WTC11 (cell line): Measurements from ENCODE around the gene MGAT4A. TPM values are rescaled to one million over a fixed set of nuclear protein-coding genes. Genes with fewer than 3 reads are reported as not detected.

ENCODE experiments used
- ATAC-seq: fragments of 200-7000 bp; cut with Tn5 transposase; 2 replicates; pipeline ENCODE4 v1.10.0; 2021; ENCODE audit warnings: mild to moderate bottlenecking, moderate library complexity
- CTCF ChIA-PET: fragments of 300-600 bp; sonication (Branson Sonifier 250); formaldehyde crosslinking; loops from one replicate; lab custom pipeline; 2021; ENCODE audit warnings: antibody characterized with exemption; lab: Charles Lee
- POLR2A ChIA-PET: fragments of 350-600 bp; sonication (Branson Sonifier 250); formaldehyde crosslinking; loops from one replicate; lab custom pipeline; 2021; ENCODE audit warnings: antibody characterized with exemption; lab: Charles Lee
- DNase-seq: peaks from one replicate; pipeline ENCODE4 v3.0.0; 2021; ENCODE audit warnings: low spot score
- H3K27ac Mint-ChIP-seq: 2 replicates; pipeline ENCODE4 v1.8.0; 2021; ENCODE audit warnings: mixed read lengths
- H3K27me3 Mint-ChIP-seq: 2 replicates; pipeline ENCODE4 v1.8.0; 2021; ENCODE audit warnings: low read depth, mild to moderate bottlenecking, moderate library complexity, mixed read lengths
- H3K36me3 Mint-ChIP-seq: 2 replicates; pipeline ENCODE4 v1.8.0; 2021; ENCODE audit warnings: mixed read lengths
- H3K4me1 Mint-ChIP-seq: 2 replicates; pipeline ENCODE4 v1.8.0; 2022; ENCODE audit warnings: mixed read lengths
- H3K4me3 Mint-ChIP-seq: 2 replicates; pipeline ENCODE4 v1.8.0; 2021; ENCODE audit warnings: mild to moderate bottlenecking, moderate library complexity, mixed read lengths
- H3K9me3 Mint-ChIP-seq: 2 replicates; pipeline ENCODE4 v1.8.0; 2021; ENCODE audit warnings: mixed read lengths
- CBFB ChIP-seq: sonication (generic); formaldehyde crosslinking; IDR thresholded peaks from 2 replicates; pipeline ENCODE4 v1.8.1; 2022; ENCODE audit warnings: mild to moderate bottlenecking, low read depth, missing genetic modification reagents
- ESRRA ChIP-seq: sonication (generic); formaldehyde crosslinking; IDR thresholded peaks from 2 replicates; pipeline ENCODE4 v1.8.1; 2022; ENCODE audit warnings: mild to moderate bottlenecking, missing genetic modification reagents, borderline replicate concordance
- FOXK1 ChIP-seq: sonication (generic); formaldehyde crosslinking; IDR thresholded peaks from 2 replicates; pipeline ENCODE4 v1.8.0; 2022; ENCODE audit warnings: mild to moderate bottlenecking, moderate library complexity, missing genetic modification reagents
- JAZF1 ChIP-seq: fragments of 250-450 bp; sonication (Bioruptor Pico); IDR thresholded peaks from 2 replicates; pipeline ENCODE4 v1.9.0; 2021; ENCODE audit warnings: moderate library complexity, mild to moderate bottlenecking, inconsistent platforms
- NFATC4 ChIP-seq: fragments of 250-450 bp; sonication (Bioruptor Pico); IDR thresholded peaks from 2 replicates; pipeline ENCODE4 v1.9.0; 2021; ENCODE audit warnings: mild to moderate bottlenecking
- NR3C1 ChIP-seq: sonication (generic); formaldehyde crosslinking; conservative IDR thresholded peaks from 2 replicates; pipeline ENCODE4 v1.8.1; 2023; ENCODE audit warnings: low read depth, mild to moderate bottlenecking, missing genetic modification reagents
- ZNF263 ChIP-seq: sonication (generic); formaldehyde crosslinking; IDR thresholded peaks from 2 replicates; pipeline ENCODE4 v1.8.1; 2022; ENCODE audit warnings: low read depth, mild to moderate bottlenecking, moderate library complexity, missing genetic modification reagents
- total RNA-seq: library from RNA; stranded (reverse); gene quantifications from 3 replicates; pipeline ENCODE4 v1.2.3, GENCODE V29; 2021
- TF ChIP-seq, protein P1 (sequence below): fragments of 250-450 bp; sonication (Bioruptor Pico); IDR thresholded peaks from 2 replicates; pipeline ENCODE4 v1.9.0; 2021; ENCODE audit warnings: mild to moderate bottlenecking
- TF ChIP-seq, protein P2 (sequence below): sonication (generic); formaldehyde crosslinking; IDR thresholded peaks from 2 replicates; pipeline ENCODE4 v1.8.0; 2022; ENCODE audit warnings: mild to moderate bottlenecking, missing genetic modification reagents
- TF ChIP-seq, protein P3 (sequence below): sonication (generic); formaldehyde crosslinking; IDR thresholded peaks from 2 replicates; pipeline ENCODE4 v1.8.1; 2022; ENCODE audit warnings: low read depth, missing genetic modification reagents, borderline replicate concordance
- TF ChIP-seq, protein P4 (sequence below): fragments of 250-450 bp; sonication (Bioruptor Pico); IDR thresholded peaks from 2 replicates; pipeline ENCODE4 v2.1.2; 2022; ENCODE audit warnings: mild to moderate bottlenecking, moderate library complexity
- TF ChIP-seq, protein P5 (sequence below): fragments of 250-450 bp; sonication (Bioruptor Pico); IDR thresholded peaks from 2 replicates; pipeline ENCODE4 v1.9.0; 2021; ENCODE audit warnings: mild to moderate bottlenecking
- TF ChIP-seq, protein P6 (sequence below): sonication (generic); formaldehyde crosslinking; IDR thresholded peaks from 2 replicates; pipeline ENCODE4 v1.8.0; 2022; ENCODE audit warnings: missing genetic modification reagents
- TF ChIP-seq, protein P7 (sequence below): sonication (generic); formaldehyde crosslinking; IDR thresholded peaks from 2 replicates; pipeline ENCODE4 v1.8.1; 2023; ENCODE audit warnings: mild to moderate bottlenecking, missing genetic modification reagents
- TF ChIP-seq, protein P8 (sequence below): sonication (generic); formaldehyde crosslinking; IDR thresholded peaks from 2 replicates; pipeline ENCODE4 v1.8.0; 2022; ENCODE audit warnings: mild to moderate bottlenecking, missing genetic modification reagents

The MGAT4A gene
- total RNA-seq, 1 experiment from 2014 or later = 6.7 TPM

DNA sequence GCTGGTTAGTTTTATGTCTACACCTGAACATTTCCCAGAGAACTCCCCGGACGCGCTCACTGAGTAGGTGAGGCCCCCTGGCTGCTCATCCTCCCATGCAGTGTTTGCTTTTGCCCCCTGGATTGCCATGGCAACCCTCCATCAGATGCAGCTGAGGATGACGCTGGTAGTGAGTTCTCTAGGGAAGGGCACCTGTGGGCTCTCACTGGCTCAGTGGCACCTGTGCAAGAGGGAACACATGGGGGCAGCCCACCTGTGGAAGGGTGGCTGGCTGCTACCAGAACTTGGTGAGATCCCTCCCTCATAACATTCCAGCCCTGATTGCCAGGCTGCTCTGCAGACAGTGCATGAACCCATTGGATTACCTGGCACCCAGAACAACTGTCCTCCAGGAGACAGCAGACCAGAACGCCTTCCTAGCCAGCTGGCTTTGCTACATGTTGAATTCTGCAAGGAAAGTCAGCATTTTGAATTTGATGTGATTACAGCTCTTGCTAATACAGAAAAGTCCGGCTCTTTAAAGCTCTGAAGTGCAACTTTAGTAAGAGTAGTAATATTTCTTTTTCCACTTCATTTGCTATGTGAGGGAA lies 144.3 kb downstream of the MGAT4A start (continued):
- TF ChIP-seq, protein P1, sequence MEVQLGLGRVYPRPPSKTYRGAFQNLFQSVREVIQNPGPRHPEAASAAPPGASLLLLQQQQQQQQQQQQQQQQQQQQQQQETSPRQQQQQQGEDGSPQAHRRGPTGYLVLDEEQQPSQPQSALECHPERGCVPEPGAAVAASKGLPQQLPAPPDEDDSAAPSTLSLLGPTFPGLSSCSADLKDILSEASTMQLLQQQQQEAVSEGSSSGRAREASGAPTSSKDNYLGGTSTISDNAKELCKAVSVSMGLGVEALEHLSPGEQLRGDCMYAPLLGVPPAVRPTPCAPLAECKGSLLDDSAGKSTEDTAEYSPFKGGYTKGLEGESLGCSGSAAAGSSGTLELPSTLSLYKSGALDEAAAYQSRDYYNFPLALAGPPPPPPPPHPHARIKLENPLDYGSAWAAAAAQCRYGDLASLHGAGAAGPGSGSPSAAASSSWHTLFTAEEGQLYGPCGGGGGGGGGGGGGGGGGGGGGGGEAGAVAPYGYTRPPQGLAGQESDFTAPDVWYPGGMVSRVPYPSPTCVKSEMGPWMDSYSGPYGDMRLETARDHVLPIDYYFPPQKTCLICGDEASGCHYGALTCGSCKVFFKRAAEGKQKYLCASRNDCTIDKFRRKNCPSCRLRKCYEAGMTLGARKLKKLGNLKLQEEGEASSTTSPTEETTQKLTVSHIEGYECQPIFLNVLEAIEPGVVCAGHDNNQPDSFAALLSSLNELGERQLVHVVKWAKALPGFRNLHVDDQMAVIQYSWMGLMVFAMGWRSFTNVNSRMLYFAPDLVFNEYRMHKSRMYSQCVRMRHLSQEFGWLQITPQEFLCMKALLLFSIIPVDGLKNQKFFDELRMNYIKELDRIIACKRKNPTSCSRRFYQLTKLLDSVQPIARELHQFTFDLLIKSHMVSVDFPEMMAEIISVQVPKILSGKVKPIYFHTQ = no peak

DNA sequence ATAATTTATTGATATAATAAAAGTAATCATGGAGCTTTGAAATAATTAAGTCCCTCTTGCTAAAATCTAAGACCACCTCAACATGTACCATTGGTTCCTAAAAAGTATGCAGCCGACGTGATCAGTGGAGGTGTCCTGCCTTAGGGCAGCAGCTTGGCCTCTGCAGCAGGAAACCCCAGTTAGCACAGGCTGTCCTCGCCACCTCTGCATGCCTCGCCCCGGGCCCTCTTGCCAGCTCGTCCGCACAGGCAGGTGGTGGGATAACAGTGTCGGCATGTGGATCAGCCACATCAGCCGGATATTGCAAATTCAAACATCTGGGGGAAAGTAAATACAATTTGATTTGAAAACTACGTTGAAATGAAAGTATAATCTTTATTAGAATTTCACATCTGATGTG lies 145.5 kb downstream of the MGAT4A start:
- no peak overlapping the region for H3K4me3 Mint-ChIP-seq
- no peaks in the 10 kb centered on the region for H3K27me3 Mint-ChIP-seq
- TF ChIP-seq, protein P1 = no peak
- TF ChIP-seq NFATC4 (CRISPR knock-in tag) = no peak
- TF ChIP-seq, protein P2, sequence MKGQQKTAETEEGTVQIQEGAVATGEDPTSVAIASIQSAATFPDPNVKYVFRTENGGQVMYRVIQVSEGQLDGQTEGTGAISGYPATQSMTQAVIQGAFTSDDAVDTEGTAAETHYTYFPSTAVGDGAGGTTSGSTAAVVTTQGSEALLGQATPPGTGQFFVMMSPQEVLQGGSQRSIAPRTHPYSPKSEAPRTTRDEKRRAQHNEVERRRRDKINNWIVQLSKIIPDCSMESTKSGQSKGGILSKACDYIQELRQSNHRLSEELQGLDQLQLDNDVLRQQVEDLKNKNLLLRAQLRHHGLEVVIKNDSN (CRISPR knock-in tag) = no peak
- TF ChIP-seq FOXK1 (CRISPR knock-in tag) = no peak
- no peak for TF ChIP-seq NR3C1 (CRISPR knock-in tag)
- TF ChIP-seq, protein P3, sequence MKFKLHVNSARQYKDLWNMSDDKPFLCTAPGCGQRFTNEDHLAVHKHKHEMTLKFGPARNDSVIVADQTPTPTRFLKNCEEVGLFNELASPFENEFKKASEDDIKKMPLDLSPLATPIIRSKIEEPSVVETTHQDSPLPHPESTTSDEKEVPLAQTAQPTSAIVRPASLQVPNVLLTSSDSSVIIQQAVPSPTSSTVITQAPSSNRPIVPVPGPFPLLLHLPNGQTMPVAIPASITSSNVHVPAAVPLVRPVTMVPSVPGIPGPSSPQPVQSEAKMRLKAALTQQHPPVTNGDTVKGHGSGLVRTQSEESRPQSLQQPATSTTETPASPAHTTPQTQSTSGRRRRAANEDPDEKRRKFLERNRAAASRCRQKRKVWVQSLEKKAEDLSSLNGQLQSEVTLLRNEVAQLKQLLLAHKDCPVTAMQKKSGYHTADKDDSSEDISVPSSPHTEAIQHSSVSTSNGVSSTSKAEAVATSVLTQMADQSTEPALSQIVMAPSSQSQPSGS (CRISPR knock-in tag) = no peak
- TF ChIP-seq JAZF1 (CRISPR knock-in tag) = no peak
- no peak for TF ChIP-seq CBFB (CRISPR knock-in tag)
- TF ChIP-seq, protein P4, sequence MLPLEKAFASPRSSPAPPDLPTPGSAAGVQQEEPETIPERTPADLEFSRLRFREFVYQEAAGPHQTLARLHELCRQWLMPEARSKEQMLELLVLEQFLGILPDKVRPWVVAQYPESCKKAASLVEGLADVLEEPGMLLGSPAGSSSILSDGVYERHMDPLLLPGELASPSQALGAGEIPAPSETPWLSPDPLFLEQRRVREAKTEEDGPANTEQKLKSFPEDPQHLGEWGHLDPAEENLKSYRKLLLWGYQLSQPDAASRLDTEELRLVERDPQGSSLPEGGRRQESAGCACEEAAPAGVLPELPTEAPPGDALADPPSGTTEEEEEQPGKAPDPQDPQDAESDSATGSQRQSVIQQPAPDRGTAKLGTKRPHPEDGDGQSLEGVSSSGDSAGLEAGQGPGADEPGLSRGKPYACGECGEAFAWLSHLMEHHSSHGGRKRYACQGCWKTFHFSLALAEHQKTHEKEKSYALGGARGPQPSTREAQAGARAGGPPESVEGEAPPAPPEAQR (CRISPR knock-in tag) = no peak
- no peak for TF ChIP-seq ZNF263
- TF ChIP-seq, protein P5, sequence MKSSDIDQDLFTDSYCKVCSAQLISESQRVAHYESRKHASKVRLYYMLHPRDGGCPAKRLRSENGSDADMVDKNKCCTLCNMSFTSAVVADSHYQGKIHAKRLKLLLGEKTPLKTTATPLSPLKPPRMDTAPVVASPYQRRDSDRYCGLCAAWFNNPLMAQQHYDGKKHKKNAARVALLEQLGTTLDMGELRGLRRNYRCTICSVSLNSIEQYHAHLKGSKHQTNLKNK (CRISPR knock-in tag) = no peak
- no peak for TF ChIP-seq ESRRA (CRISPR knock-in tag)
- TF ChIP-seq, protein P6, sequence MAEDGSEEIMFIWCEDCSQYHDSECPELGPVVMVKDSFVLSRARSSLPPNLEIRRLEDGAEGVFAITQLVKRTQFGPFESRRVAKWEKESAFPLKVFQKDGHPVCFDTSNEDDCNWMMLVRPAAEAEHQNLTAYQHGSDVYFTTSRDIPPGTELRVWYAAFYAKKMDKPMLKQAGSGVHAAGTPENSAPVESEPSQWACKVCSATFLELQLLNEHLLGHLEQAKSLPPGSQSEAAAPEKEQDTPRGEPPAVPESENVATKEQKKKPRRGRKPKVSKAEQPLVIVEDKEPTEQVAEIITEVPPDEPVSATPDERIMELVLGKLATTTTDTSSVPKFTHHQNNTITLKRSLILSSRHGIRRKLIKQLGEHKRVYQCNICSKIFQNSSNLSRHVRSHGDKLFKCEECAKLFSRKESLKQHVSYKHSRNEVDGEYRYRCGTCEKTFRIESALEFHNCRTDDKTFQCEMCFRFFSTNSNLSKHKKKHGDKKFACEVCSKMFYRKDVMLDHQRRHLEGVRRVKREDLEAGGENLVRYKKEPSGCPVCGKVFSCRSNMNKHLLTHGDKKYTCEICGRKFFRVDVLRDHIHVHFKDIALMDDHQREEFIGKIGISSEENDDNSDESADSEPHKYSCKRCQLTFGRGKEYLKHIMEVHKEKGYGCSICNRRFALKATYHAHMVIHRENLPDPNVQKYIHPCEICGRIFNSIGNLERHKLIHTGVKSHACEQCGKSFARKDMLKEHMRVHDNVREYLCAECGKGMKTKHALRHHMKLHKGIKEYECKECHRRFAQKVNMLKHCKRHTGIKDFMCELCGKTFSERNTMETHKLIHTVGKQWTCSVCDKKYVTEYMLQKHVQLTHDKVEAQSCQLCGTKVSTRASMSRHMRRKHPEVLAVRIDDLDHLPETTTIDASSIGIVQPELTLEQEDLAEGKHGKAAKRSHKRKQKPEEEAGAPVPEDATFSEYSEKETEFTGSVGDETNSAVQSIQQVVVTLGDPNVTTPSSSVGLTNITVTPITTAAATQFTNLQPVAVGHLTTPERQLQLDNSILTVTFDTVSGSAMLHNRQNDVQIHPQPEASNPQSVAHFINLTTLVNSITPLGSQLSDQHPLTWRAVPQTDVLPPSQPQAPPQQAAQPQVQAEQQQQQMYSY (CRISPR knock-in tag) = no peak
- TF ChIP-seq, protein P7, sequence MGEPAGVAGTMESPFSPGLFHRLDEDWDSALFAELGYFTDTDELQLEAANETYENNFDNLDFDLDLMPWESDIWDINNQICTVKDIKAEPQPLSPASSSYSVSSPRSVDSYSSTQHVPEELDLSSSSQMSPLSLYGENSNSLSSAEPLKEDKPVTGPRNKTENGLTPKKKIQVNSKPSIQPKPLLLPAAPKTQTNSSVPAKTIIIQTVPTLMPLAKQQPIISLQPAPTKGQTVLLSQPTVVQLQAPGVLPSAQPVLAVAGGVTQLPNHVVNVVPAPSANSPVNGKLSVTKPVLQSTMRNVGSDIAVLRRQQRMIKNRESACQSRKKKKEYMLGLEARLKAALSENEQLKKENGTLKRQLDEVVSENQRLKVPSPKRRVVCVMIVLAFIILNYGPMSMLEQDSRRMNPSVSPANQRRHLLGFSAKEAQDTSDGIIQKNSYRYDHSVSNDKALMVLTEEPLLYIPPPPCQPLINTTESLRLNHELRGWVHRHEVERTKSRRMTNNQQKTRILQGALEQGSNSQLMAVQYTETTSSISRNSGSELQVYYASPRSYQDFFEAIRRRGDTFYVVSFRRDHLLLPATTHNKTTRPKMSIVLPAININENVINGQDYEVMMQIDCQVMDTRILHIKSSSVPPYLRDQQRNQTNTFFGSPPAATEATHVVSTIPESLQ (CRISPR knock-in tag) = no peak
- TF ChIP-seq, protein P8, sequence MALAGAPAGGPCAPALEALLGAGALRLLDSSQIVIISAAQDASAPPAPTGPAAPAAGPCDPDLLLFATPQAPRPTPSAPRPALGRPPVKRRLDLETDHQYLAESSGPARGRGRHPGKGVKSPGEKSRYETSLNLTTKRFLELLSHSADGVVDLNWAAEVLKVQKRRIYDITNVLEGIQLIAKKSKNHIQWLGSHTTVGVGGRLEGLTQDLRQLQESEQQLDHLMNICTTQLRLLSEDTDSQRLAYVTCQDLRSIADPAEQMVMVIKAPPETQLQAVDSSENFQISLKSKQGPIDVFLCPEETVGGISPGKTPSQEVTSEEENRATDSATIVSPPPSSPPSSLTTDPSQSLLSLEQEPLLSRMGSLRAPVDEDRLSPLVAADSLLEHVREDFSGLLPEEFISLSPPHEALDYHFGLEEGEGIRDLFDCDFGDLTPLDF (CRISPR knock-in tag) = no peak
- ChIA-PET POLR2A (no interaction called here), CTCF (interaction anchor here (0.6 to 1.6 kb wide), 3 partner anchors 16 to 96 kb away, joined by 3 to 5 read pairs (median 4); no protein-coding TSS in a partner anchor)
- no peaks in the 10 kb centered on the region for H3K9me3 Mint-ChIP-seq
- DNase-seq (no peak), ATAC-seq (no peak)
- H3K36me3 Mint-ChIP-seq = peaks cover 9% of the 10 kb centered on the region; the same call in 1 of the 2 replicates
- no peak overlapping the region for H3K27ac Mint-ChIP-seq
- H3K4me1 Mint-ChIP-seq = no peaks in the 10 kb centered on the region
